ENCODE data around the gene SMPD1. TPM values are rescaled to one million over a fixed set of nuclear protein-coding genes. Genes with fewer than 3 reads are reported as not detected.
A peak's percentile ranks its signal among the peaks of the same experiment; 100 is the strongest.
"Not testable (repeated sequence)": the region's sequence is repeated elsewhere in the genome, so short reads cannot be mapped to it uniquely, and the experiment has no call there.

The SMPD1 gene
- total RNA-seq, 1 experiment from 2014 or later, result 10.9 TPM

DNA sequence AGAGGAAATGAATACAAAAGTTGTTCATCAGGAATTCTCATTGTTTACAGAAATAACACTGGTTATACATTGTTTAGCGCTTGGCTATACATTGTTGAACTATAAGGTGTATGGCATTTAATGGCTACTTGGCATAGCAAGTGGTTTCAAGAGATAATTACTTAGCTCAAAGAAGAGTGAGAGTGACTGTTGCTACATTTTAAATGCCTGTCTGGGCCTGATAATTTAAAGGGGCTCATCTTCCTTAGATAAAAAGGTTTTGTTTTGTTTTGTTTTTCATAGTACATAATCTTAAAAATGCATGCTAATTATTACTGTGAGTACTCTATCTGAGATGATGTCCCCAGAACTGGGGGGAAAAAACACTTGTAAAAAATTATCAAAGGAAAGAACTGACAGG lies 1.5 kb upstream of the SMPD1 start:
- no peak for DNase-seq (ENCODE audit: low read depth)

DNA sequence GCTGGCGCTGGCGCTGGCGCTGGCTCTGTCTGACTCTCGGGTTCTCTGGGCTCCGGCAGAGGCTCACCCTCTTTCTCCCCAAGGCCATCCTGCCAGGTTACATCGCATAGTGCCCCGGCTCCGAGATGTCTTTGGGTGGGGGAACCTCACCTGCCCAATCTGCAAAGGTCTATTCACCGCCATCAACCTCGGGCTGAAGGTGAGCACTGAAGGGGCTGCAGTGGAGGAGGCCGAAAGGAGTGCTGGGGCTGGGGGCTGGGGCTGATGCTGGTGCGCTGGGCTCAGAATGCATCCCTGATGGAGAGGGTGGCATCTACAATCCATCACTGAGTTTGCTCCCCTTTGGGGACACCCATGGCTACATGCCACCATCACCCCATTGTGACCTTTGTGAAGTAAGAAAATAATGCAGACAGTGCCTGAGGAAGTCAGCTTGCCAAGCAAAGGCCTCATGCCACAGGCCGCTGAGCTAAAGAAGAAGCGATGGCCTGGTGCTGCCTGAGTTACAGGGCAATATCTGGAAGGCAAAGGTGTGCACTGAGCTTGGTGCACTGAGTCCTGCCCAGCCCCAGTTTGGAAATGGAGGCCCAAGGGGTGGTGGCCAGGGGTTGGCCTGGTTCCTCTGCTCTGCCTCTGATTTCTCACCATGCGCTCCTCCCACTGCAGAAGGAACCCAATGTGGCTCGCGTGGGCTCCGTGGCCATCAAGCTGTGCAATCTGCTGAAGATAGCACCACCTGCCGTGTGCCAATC lies 620 bp downstream of the SMPD1 start:
- DNase-seq (ENCODE audit: low read depth), result no peak

GRCh38 chr11:6391537-6392134 lies 1.4 kb downstream of the SMPD1 start:
- DNase-seq (ENCODE audit: low read depth), result no peak

DNA sequence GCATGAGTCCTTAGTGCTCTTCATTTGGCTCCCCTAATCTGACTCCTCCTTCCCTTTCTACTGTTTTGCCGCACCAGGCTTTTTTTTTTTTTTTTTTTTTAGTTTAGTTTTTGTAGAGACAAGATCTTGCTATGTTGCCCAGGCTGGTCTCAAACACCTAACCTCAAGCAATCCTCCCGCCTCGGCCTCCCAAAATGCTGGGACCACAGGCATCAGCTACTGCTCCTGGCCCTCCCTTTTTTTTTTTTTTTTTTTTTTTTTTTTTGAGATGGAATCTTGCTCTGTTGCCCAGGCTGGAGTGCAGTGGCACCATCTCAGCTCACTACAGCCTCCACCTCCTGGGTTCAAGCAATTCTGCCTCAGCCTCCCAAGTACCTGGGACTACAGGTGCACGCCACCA lies 2.0 kb downstream of the SMPD1 start:
- not testable (repeated sequence) for DNase-seq (ENCODE audit: low read depth)

- no peak for DNase-seq (ENCODE audit: low read depth)
These were observed 3.9 kb downstream of the SMPD1 start for GRCh38 chr11:6393989-6394670.

DNA sequence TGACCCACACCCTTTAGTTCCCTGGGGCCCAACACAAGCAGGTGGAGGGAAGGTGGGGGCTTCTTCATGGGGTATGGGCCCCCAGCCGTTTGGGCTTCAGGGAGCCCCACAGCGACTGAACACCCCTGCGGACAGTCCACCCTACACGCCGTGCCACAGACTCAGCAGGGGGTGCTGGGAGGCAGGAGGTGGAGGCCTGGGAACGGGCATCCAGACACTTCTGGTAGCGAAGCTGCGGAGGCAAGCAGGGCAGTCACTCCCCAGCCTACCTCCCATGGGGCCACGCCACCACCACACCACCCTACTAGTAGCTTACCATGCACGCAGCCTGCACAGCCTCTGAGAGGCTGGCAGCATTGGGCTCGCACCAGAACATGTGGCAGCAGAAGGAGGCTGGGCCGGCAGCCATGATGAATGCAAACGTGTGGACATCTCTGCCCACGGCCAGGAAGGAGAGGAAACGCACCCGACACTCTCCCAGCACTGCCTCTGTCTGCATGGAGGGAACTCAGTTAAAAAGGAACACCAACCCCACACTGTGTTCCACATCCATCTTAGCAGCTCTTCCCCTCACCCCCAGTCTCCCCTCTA lies 5.3 kb downstream of the SMPD1 start:
- DNase-seq (ENCODE audit: low read depth), result no peak

DNA sequence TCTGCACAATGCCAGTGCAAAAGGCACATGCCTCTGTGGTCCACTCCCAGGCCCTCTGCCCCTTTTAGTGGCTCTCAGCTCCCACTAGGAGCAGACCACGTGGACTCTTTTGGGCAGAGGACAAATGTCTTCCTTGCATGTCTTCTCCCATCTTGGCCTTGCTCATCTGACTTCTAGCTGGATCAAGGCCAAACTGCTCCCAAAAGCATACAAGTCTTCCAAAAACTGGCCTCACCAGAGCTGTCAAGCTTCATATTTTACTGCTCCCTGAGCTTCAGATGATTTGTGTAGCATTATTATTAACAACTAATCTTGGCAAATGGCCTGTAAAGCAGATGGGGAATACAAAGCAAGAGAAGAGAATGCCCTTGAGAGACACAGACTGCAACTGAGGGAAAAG lies 6.9 kb downstream of the SMPD1 start:
- no peak for DNase-seq (ENCODE audit: low read depth)

DNA sequence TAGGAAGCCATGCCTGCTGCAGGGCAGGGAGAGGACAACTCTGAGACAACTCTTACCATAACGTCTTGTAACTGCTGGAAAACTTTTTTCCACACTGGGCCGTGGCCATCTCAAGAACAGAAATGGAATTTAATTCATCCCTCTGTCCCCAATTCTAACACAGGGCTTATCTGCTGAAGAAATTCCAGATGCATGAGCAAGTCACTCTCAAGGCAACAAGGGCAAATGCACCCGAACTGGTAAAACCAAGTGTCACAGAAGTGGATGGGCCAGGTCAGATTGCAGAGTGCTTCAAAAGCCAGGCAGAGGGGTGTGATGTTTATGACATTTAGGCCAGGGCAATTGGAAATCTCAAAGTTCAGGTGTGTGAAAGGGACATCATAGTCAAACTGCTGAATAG lies 7.4 kb downstream of the SMPD1 start:
- no peak for DNase-seq (ENCODE audit: low read depth)

GRCh38 chr11:6400431-6401345 lies 10.4 kb downstream of the SMPD1 start:
- DNase-seq (ENCODE audit: low read depth), result no peak

DNA sequence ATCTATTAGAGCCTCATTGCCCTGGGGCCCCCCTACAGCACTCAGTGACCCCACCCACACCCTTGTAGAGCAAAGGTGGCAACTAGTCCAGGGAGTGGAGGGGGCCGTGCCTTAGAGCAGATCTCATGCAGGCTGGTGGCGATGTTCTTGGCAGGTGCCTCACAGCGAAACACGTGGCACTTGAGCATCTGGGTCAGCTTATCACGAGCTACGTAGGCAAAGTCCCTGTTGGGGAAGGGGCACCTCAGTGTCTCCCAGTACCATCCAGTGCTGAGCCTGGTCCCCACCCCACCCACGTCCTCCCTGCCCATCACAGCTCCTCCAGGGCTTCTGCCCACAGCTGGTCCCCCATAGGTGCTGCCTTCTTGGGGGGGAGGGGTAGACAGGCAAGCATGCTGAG lies 11.2 kb downstream of the SMPD1 start:
- DNase-seq (ENCODE audit: low read depth), result no peak

GRCh38 chr11:6402061-6402470 lies 11.8 kb downstream of the SMPD1 start:
- no peak for DNase-seq (ENCODE audit: low read depth)

GRCh38 chr11:6402561-6402981 lies 12.3 kb downstream of the SMPD1 start:
- peak; percentile 23 for DNase-seq (ENCODE audit: low read depth)

- no peak for DNase-seq (ENCODE audit: low read depth)
These were observed 13.3 kb downstream of the SMPD1 start for GRCh38 chr11:6403539-6403938.

- DNase-seq (ENCODE audit: low read depth), result peak; percentile 20
These were observed 14.2 kb downstream of the SMPD1 start for GRCh38 chr11:6404342-6405051.

DNA sequence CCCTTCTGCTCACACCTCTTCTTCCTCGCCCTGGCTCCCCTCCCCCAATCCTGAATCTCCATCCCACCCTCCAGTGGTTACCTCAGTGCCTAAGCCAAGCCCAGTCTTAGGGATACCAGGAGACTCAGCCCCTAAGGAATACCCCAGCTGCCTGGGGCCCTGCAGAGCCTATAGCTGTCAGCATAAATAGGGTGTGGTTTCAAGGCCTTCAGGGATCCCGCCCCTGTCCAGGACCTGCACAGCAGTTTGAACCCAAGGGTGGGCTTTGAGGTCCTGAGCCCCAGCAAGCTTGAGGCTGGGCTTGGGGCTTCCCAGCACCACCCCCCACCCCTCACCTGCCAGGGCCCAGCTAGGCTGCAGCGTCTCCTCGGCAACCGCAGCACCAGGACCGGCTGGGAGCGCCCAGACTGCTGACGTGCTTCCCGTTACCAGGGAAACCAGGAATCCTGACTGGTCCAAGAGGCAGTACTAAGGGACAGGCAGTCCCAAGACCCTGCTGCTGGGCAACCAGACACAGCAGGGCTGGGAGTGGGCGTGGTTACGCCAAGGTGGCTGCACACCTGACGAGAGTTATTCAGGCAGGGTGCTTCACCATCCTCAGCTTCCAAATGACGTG lies 14.9 kb downstream of the SMPD1 start:
- DNase-seq (ENCODE audit: low read depth), result no peak

DNA sequence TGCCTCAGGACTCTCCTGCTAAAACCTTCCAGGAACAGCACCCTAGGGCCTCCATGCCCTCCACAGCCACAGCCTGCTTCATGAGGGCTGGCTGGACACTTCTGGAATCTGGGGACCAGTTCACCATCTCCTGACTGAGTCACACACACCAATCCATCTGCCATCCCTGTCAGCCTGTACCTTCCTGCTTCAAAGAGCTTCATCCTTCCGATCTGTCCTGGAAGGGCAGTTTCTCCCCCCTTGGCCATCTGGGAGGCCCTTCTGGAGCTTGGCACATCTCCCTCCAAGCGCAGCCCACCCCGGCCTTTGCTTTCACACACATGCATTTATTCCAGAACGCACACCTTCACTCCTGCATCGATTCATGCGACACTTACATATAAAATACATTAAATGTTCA lies 15.6 kb downstream of the SMPD1 start:
- DNase-seq (ENCODE audit: low read depth), result no peak

- no peak for DNase-seq (ENCODE audit: low read depth)
These were observed 16.1 kb downstream of the SMPD1 start for GRCh38 chr11:6406370-6406769.

- DNase-seq (ENCODE audit: low read depth), result no peak
These were observed 20.6 kb downstream of the SMPD1 start for GRCh38 chr11:6410695-6411430.

GRCh38 chr11:6411594-6412031 lies 21.3 kb downstream of the SMPD1 start:
- DNase-seq (ENCODE audit: low read depth), result no peak

GRCh38 chr11:6413791-6414201 lies 23.5 kb downstream of the SMPD1 start:
- no peak for DNase-seq (ENCODE audit: low read depth)
